MM.1S (cell line): ENCODE measurements around the gene CYP4Z1.

ENCODE experiments used
- DNase-seq: peaks from one replicate; pipeline ENCODE4 v3.0.0-alpha.2; 2015
- H2AFZ ChIP-seq: fragments of 300-600 bp; sonication (generic); 2 replicates; pipeline ENCODE4 v1.6.0; 2016; ENCODE audit warnings: antibody characterized with exemption, low read length
- H3F3A ChIP-seq: fragments of 300-600 bp; sonication (generic); 2 replicates; pipeline ENCODE4 v1.6.1; 2016; ENCODE audit warnings: mild to moderate bottlenecking, antibody characterized with exemption, low read length, moderate library complexity, mixed read lengths; ENCODE audit not compliant: insufficient read depth
- H3K27ac ChIP-seq: fragments of 300-600 bp; sonication (generic); 2 replicates; pipeline ENCODE4 v1.5.1; 2016; ENCODE audit warnings: mild to moderate bottlenecking, low read length
- H3K27me3 ChIP-seq: fragments of 300-600 bp; sonication (generic); replicated peaks from 2 replicates; pipeline ENCODE4 v1.6.0; 2016; ENCODE audit warnings: low read length; ENCODE audit not compliant: insufficient read depth
- H3K36me3 ChIP-seq: fragments of 300-600 bp; sonication (generic); replicated peaks from 2 replicates; pipeline ENCODE4 v1.6.1; 2016; ENCODE audit warnings: mild to moderate bottlenecking, low read length, mixed read lengths; ENCODE audit not compliant: insufficient read depth
- H3K4me1 ChIP-seq: fragments of 300-600 bp; sonication (generic); 2 replicates; pipeline ENCODE4 v1.6.1; 2016; ENCODE audit warnings: low read length, mixed read lengths
- H3K4me2 ChIP-seq: fragments of 300-600 bp; sonication (generic); 2 replicates; pipeline ENCODE4 v1.6.0; 2016; ENCODE audit warnings: low read depth, low read length
- H3K4me3 ChIP-seq: fragments of 300-600 bp; sonication (generic); 2 replicates; pipeline ENCODE4 v1.5.1; 2016; ENCODE audit warnings: low read length, mixed read lengths
- H3K79me2 ChIP-seq: fragments of 300-600 bp; sonication (generic); 2 replicates; pipeline ENCODE4 v1.6.1; 2016; ENCODE audit warnings: mixed run types, low read length, mixed read lengths
- H3K9ac ChIP-seq: fragments of 300-600 bp; sonication (generic); 2 replicates; pipeline ENCODE4 v1.6.1; 2016; ENCODE audit warnings: low read length, mixed read lengths
- H3K9me2 ChIP-seq: fragments of 300-600 bp; sonication (generic); replicated peaks from 2 replicates; pipeline ENCODE4 v1.6.1; 2016; ENCODE audit warnings: mild to moderate bottlenecking, low read length, mixed read lengths; ENCODE audit not compliant: insufficient read depth
- H3K9me3 ChIP-seq: fragments of 300-600 bp; sonication (generic); replicated peaks from 2 replicates; pipeline ENCODE4 v1.6.1; 2016; ENCODE audit warnings: mild to moderate bottlenecking, low read length, mixed read lengths; ENCODE audit not compliant: insufficient read depth
- H4K20me1 ChIP-seq: fragments of 300-600 bp; sonication (generic); 2 replicates; pipeline ENCODE4 v1.6.1; 2016; ENCODE audit warnings: mild to moderate bottlenecking, low read length, moderate library complexity, mixed read lengths; ENCODE audit not compliant: insufficient read depth
- EZH2 ChIP-seq: fragments of 300-600 bp; sonication (generic); optimal IDR thresholded peaks from 2 replicates; pipeline ENCODE3; 2017; ENCODE audit warnings: low read depth, mild to moderate bottlenecking, antibody characterized with exemption, low read length, mixed read lengths
- EZH2phosphoT487 ChIP-seq: fragments of 300-600 bp; sonication (generic); IDR thresholded peaks from 2 replicates; pipeline ENCODE4 v1.6.1; 2018; ENCODE audit warnings: antibody characterized with exemption, low read length
- TF ChIP-seq, protein P1 (sequence below): fragments of 300-600 bp; sonication (generic); IDR thresholded peaks from 2 replicates; pipeline ENCODE4 v1.5.1; 2016; ENCODE audit warnings: antibody characterized with exemption, low read length, mixed read lengths

Gene CYP4Z1, protein sequence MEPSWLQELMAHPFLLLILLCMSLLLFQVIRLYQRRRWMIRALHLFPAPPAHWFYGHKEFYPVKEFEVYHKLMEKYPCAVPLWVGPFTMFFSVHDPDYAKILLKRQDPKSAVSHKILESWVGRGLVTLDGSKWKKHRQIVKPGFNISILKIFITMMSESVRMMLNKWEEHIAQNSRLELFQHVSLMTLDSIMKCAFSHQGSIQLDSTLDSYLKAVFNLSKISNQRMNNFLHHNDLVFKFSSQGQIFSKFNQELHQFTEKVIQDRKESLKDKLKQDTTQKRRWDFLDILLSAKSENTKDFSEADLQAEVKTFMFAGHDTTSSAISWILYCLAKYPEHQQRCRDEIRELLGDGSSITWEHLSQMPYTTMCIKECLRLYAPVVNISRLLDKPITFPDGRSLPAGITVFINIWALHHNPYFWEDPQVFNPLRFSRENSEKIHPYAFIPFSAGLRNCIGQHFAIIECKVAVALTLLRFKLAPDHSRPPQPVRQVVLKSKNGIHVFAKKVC

DNA sequence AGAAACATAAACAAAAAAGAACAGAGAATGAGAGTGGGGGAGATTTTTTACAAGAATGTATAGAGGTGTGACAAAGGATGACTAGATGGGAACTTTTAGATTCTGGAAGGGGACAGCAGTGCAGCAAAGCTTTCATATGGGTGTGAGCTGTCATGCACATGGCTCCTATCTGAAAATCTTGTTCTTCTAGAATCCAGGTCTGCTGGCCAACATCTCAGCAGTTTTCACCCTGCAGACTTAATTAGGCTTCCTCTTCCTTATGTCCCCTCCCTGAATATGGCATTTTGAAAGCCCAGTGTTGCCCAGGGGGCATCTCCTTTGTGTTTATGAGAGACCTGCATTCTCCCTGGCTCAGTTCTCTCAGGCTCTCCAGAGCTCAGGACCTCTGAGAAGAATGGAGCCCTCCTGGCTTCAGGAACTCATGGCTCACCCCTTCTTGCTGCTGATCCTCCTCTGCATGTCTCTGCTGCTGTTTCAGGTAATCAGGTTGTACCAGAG, at the start of gene CYP4Z1:
TSS of gene CYP4Z1 (plus strand) at position 135 of the 498 bp plus-strand sequence. CDS start at position 395, 260 bp downstream.
- H3K36me3 ChIP-seq, result no peaks in the 10 kb centered on the region
- H3K4me2 ChIP-seq, result no peak within 1 kb of the TSS
- no peak within 1 kb of the TSS for H3K27ac ChIP-seq
- TF ChIP-seq, protein P1, sequence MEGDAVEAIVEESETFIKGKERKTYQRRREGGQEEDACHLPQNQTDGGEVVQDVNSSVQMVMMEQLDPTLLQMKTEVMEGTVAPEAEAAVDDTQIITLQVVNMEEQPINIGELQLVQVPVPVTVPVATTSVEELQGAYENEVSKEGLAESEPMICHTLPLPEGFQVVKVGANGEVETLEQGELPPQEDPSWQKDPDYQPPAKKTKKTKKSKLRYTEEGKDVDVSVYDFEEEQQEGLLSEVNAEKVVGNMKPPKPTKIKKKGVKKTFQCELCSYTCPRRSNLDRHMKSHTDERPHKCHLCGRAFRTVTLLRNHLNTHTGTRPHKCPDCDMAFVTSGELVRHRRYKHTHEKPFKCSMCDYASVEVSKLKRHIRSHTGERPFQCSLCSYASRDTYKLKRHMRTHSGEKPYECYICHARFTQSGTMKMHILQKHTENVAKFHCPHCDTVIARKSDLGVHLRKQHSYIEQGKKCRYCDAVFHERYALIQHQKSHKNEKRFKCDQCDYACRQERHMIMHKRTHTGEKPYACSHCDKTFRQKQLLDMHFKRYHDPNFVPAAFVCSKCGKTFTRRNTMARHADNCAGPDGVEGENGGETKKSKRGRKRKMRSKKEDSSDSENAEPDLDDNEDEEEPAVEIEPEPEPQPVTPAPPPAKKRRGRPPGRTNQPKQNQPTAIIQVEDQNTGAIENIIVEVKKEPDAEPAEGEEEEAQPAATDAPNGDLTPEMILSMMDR, result no peak
- TF ChIP-seq EZH2 (no peak), EZH2phosphoT487 (no peak)
- H3K9ac ChIP-seq, result no peak within 1 kb of the TSS
- H2AFZ ChIP-seq, result no peak within 1 kb of the TSS
- no peaks in the 10 kb centered on the region for H3K79me2 ChIP-seq
- H3K4me1 ChIP-seq, result no peaks in the 10 kb centered on the region
- H3K27me3 ChIP-seq, result no peaks in the 10 kb centered on the region
- H4K20me1 ChIP-seq, result no peaks in the 10 kb centered on the region
- H3F3A ChIP-seq, result no peaks in the 10 kb centered on the region
- no peak within 1 kb of the TSS for H3K4me3 ChIP-seq
- no peaks in the 10 kb centered on the region for H3K9me2 ChIP-seq
- no peak for DNase-seq
- no peaks in the 10 kb centered on the region for H3K9me3 ChIP-seq

DNA sequence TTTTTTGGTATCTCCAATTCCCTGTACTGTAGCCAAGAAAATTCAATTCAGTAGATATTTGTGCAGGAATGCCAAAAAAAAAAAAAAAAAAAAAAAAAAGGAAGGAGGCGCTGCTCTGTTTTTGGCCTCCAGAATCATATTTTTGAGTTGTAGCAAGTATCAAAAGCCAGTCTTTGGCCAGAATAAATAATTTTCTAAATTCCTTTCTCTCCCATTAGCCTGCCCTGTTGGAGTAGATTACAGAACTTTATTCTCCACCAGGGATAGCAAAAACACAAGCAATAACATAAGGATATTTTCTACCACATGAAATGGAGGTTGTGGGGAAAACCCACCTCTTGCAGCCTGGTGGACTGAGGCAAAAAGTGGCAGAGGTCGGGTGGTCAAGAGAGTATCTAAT, 46.0 kb upstream of the CYP4Z1 start:
- Histone ChIP-seq H3K36me3 (no peaks in the 10 kb centered on the region), H3F3A (no peaks in the 10 kb centered on the region)

DNA sequence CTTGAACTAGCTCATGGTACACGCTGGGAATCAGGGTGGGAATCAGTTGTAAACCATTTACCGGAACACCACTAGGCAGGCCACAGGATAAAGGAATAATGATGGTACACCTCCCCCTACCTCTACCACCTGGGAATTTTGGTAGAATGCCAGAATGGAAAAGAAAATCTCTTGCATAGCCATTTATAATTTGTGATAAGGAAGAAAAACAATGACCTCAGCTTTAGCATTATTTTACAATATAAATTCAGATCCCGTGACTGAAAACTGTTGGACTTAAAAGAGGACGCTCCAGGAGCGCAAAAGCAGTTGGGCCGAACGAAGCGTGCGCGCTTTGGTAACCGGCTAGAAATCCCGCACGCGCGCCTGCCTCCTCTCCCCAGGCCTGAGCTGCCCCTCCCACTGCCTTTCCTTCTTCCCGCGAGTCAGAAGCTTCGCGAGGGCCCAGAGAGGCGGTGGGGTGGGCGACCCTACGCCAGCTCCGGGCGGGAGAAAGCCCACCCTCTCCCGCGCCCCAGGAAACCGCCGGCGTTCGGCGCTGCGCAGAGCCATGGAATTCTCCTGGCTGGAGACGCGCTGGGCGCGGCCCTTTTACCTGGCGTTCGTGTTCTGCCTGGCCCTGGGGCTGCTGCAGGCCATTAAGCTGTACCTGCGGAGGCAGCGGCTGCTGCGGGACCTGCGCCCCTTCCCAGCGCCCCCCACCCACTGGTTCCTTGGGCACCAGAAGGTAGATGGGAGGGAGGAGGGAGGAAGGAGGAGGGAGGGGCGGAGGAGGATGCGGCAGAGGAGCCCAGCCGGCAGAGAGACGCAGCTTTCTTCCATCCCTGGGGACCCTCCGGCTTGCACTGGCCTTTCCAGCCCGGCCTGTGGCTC, 43.5 kb upstream of the CYP4Z1 start, which contains the start of gene CYP4X1:
TSS of gene CYP4X1 (plus strand) at position 402 of the 873 bp plus-strand sequence. CDS start at position 551, 149 bp downstream.
- Histone ChIP-seq H3F3A (no peaks in the 10 kb centered on the region), H2AFZ (no peak within 1 kb of the TSS), H3K4me3 (no peak within 1 kb of the TSS), H3K9me3 (no peaks in the 10 kb centered on the region), H3K4me2 (no peak within 1 kb of the TSS), H3K9ac (no peak within 1 kb of the TSS), H3K4me1 (no peaks in the 10 kb centered on the region), H3K27me3 (no peaks in the 10 kb centered on the region), H3K36me3 (no peaks in the 10 kb centered on the region), H4K20me1 (no peaks in the 10 kb centered on the region), H3K79me2 (no peaks in the 10 kb centered on the region), H3K27ac (no peak within 1 kb of the TSS), H3K9me2 (no peaks in the 10 kb centered on the region)
- no peak for DNase-seq
- TF ChIP-seq, protein P1, result no peak
- TF ChIP-seq EZH2, result no peak

More for the DNA sequence above, 46.0 kb upstream of the CYP4Z1 start:
- H3K9me2 ChIP-seq, result no peaks in the 10 kb centered on the region
- H2AFZ ChIP-seq, result no peak overlapping the region
- no peaks in the 10 kb centered on the region for H3K27me3 ChIP-seq
- H4K20me1 ChIP-seq, result no peaks in the 10 kb centered on the region
- H3K9me3 ChIP-seq, result no peaks in the 10 kb centered on the region
- H3K4me1 ChIP-seq, result no peaks in the 10 kb centered on the region
- TF ChIP-seq EZH2phosphoT487 (no peak), EZH2 (no peak)
- TF ChIP-seq, protein P1, result no peak
- H3K79me2 ChIP-seq, result no peaks in the 10 kb centered on the region
- no peak for DNase-seq
- no peak overlapping the region for H3K4me2 ChIP-seq
- H3K9ac ChIP-seq, result no peak overlapping the region
- H3K4me3 ChIP-seq, result no peak overlapping the region
- no peak overlapping the region for H3K27ac ChIP-seq
